ELF-1 (cell line): ENCODE measurements around the gene KNSTRN.

Experiments used
- DNase-seq: peaks from one replicate; pipeline ENCODE4 v3.0.0-alpha.2; 2016; ENCODE audit warnings: low read depth, low spot score

The KNSTRN gene

DNA sequence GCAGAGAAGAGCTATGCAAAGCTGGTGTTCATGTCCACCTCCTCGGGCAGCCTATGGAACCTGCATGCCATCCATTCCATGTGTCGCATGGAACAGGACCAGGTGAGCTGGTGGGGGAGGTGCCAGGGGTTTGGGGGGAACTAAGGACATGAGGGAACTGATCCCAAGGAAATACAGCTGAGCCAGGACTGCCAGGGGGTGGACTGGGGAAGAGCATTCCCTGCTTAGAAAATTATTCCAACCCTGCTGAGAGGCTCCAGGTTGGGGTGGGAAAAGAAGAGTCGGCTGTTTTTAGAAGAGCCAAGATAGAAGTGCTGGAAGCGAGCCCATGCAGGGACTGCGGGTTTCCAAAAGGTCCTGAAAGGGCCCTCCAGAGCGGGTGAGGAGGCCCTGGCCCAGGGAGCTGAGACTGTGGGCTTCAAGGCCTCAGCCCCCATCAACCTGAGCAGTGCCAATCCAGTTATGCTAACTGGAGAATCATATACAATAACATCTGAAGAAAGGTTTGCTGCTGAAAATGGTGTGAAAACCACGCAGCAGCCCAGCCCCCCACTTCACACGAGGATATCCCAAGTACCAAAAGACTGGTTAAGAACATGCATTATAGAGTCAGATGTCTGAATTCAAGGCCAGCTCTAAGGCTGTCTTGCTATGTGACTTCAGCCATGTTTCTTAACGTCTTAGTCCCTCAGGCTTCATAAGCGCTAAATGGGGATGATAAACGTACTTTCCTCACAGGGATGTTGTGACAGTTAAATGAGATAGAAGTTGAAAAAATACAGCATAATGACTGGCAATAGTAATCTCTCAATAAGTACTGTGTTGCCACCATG lies 16.7 kb upstream of the KNSTRN start:
- no peak for DNase-seq

DNA sequence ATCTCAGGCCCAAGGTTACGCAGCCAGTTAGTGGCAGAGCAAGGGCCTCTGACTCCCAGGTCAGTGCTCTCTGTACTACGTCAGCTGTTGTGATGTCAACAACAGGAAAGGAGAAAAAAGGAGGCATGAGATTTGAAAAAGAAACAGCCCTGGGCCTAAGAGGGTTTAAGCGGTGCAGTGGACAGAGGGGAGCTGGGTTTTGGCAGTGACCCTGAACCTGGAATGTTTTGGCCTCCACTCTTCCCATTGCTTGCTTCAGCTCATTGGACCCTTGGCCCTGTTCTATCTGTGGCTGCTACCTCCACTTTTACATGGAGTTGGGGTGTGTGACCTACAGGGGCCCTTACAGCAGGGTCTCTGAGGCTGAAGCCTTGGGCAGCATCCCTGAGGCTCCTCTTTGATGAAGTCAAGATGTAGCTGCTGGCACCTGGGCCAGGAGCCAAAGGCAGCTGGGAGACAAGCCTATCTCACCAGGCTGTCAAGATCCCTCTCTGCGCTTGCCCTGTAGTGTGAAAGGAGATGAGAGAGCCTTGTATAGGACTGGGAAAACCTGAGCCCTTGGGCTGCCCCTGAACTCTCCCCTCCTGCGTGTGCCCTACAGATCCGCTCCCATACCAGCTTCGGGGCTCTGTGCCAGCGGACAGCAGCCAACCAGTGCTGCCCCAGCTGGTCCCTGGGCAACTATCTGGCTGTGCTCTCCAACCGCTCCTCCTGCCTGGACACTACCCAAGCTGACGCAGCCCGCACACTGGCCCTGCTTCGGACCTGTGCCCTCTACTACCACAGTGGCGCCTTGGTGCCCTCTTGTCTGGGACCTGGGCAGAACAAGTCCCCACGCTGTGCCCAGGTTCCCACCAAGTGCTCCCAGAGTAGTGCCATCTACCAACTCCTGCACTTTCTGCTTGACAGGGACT lies 15.8 kb upstream of the KNSTRN start:
- no peak for DNase-seq

DNA sequence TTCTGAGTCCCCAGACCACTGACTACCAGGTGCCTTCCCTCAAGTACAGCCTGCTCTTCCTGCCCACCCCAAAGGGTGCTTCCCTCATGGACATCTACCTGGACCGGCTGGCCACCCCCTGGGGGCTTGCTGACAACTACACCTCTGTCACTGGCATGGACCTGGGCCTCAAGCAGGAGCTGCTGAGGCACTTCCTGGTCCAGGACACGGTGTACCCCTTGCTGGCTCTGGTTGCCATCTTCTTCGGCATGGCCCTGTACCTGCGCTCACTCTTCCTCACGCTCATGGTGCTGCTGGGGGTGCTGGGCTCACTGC lies 15.2 kb upstream of the KNSTRN start:
- peak; percentile 1 for DNase-seq

DNA sequence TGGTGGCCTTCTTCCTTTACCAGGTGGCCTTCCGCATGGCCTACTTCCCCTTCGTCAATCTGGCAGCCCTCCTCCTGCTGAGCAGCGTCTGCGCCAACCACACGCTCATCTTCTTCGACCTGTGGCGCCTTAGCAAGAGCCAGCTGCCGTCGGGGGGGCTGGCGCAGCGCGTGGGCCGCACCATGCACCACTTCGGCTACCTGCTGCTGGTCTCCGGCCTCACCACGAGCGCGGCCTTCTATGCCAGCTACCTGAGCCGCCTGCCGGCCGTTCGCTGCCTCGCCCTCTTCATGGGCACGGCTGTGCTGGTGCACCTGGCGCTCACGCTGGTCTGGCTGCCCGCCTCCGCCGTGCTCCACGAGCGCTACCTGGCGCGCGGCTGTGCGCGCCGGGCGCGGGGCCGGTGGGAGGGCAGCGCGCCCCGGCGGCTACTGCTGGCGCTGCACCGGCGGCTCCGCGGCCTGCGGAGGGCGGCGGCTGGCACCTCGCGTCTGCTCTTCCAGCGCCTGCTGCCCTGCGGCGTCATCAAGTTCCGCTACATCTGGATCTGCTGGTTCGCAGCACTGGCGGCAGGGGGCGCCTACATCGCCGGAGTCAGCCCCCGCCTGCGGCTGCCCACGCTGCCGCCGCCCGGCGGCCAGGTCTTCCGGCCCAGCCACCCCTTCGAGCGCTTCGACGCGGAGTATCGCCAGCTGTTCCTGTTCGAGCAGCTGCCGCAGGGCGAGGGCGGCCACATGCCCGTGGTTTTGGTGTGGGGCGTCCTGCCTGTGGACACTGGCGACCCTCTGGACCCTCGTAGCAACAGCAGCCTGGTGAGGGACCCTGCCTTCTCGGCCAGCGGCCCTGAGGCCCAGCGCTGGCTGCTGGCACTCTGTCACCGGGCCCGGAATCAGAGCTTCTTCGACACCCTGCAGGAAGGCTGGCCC lies 14.6 kb upstream of the KNSTRN start:
- DNase-seq = peak; percentile 96

DNA sequence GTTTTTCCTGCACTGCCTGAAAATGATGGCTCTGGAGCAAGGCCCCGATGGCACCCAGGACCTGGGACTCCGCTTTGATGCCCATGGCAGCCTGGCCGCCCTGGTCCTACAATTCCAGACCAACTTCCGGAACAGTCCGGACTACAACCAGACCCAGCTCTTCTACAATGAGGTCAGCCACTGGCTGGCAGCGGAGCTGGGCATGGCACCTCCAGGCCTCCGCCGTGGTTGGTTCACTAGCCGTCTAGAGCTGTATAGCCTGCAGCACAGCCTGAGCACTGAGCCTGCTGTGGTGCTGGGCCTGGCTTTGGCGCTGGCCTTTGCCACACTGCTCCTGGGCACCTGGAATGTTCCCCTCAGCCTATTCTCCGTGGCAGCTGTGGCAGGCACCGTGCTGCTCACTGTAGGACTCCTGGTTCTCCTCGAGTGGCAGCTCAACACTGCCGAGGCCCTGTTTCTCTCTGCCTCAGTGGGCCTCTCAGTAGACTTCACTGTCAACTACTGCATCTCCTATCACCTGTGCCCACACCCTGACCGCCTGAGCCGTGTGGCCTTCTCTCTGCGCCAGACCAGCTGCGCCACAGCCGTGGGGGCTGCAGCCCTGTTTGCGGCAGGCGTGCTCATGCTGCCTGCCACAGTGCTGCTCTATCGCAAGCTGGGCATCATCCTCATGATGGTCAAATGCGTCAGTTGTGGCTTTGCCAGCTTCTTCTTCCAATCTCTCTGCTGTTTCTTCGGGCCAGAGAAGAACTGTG lies 13.6 kb upstream of the KNSTRN start:
- peak; percentile 1 for DNase-seq

DNA sequence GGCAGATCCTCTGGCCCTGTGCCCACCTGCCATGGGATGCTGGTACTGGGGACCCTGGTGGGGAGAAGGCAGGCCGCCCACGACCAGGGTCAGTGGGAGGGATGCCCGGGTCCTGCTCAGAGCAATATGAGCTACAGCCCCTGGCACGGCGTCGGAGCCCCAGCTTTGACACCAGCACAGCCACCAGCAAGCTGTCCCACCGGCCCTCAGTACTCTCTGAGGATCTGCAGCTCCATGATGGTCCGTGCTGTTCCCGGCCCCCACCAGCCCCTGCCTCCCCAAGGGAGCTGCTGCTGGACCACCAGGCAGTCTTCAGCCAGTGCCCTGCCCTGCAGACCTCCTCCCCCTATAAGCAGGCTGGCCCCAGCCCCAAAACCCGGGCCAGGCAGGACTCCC lies 13.0 kb upstream of the KNSTRN start:
- no peak for DNase-seq

DNA sequence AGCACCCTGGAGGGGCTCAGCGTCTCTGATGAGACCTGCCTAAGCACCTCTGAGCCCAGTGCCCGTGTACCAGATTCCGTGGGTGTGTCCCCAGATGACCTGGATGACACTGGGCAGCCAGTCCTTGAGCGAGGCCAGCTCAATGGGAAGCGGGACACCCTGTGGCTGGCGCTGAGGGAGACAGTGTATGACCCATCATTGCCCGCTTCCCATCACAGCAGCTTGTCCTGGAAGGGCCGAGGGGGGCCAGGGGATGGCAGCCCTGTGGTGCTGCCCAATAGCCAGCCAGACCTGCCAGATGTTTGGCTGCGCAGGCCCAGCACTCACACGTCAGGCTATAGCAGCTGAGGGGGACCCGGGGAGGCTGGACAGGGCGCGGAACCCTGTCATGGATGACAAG lies 12.6 kb upstream of the KNSTRN start:
- DNase-seq = no peak

DNA sequence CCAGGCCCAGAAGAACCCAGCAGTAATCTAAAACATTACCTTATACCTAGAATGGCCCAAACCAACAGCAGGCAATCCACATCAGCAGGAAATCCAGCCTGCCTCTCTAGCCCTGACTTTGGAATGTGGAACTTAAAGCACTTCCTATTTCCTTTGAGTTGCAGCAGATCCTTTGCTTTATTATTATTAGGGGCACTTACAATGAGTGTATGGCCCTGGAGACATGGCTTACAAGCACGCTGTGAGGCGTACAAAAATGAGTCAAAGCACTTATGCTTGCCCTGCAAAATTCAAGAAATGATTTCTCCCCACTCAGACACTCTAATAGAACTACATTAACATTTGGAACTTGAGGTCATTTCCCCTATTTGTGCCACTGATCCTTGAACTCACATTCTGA lies 9.5 kb upstream of the KNSTRN start:
- DNase-seq = no peak

DNA sequence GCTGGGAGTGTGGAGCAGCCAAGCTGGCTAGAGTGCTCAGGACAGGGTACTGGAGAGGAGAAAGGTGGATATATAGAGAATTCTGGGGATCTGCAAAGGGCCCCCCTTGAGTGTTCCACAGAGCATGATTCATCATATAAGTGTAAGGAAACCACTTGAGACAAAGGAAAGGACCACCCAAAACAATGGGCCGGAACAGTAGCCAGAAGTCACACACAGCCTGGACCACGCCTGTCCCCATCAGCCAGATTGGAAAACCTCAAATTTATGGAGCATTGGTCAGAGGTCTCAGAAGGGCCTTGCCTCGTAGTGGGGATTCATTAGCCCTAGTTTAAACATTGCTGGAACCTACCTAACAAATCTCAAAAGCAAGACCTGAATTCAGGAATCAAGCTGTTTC lies 4.9 kb upstream of the KNSTRN start:
- DNase-seq = no peak

DNA sequence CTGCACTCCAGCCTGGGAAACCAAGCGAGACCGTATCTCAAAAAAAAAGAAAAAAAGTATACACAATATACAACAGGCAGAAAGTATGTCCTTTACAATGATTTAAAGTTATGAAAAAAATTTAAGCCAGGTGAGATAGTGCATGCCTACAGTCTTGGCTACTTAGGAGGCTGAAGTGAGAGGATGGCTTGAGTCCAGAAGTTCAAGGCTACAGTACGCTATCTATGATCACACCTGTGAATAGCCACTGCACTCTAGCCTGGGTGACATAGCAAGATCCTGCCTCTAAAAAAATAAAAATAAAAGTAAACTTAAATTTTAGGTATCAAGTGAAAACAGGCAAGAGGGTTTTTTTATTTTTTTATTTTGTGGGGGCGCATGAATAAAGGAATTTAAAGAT lies 3.1 kb upstream of the KNSTRN start:
- no peak for DNase-seq

DNA sequence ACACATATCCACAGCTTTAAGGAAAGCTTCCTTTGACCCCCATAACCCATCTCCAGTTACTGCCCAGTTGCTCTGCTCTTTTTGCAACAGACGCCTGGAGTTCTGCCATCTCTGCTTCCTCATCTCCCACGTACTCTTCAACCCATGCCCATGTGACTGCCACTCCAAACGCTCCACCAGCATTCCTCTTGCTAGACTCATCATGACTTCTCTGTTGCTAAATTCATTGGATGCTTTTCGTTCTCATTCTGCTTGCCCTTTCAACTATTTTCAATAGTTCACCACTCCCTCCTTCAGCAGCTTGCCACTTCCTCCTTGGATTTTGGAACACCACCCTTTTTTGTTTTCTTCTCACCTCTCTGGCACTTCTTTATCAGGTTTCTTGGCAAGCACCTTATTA lies 2.7 kb upstream of the KNSTRN start:
- no peak for DNase-seq

DNA sequence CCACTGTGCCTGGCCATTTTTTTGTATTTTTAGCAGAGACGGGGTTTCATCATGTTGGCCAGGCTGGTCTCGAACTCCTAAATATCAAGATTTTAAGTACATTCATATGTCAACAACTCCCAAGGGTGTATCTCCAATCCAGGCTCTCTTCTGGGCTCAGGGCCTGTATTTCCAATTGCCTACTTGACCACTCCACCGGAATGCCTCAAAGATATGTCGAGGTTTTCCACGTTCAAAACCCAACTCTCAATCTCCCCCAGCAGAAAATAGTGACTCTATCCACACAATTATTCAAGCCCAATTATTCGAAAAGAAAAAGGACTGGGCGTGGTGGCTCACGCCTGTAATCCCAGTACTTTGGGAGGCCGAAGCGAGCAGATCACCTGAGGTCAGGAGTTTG lies 1.9 kb upstream of the KNSTRN start:
- DNase-seq = no peak

DNA sequence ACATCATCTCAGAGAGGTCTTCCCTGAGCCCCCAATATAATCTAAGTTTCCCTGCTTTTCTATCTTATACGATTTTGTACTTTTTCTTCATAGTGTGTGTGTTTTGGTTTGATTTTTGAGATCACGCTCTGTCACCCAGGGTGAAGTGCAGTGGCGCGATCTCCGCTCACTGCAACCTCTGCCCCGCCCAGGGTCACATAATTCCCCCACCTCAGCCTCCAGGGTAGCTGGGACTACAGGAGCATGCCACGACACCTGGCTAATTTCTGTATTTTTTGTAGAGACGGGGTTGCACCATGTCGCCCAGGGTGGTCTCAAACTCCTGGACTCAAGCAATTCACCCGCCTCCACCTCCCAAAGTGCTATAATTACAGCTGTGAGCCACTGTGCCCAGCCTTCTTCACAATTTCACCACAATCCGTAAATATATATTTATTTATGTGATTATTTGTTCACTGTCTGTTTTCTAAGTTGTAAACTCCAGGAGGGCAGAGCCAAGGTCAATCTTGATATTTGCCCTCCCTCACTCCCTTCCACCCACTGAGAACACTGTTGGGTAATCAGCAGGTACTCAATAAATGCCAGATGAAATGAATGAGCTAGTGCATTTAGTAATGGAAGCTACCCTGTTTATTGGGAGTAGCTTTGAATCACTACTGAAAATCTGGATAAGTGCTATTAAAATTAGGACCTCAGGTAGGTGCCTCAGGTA lies 547 bp upstream of the KNSTRN start:
- no peak for DNase-seq

DNA sequence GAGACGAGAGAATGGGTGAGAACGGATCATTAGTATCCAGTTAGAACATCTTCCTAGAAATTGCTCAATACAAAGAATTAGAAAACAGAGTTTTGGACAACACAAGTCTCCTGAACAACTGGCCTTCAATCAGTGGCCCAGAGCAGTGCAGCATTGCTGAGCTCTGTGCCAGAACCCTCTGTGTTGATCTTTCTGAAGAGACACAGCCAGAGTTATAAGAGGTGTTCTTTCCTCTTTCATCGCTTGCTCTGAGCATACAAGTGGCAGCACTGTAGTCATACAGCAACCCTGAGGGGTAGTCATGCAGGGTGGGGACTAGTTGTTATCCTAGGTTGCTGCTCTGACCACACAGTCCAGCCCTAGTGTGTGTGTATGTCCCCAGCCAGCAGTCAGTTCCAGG lies 4.0 kb downstream of the KNSTRN start:
- no peak for DNase-seq

DNA sequence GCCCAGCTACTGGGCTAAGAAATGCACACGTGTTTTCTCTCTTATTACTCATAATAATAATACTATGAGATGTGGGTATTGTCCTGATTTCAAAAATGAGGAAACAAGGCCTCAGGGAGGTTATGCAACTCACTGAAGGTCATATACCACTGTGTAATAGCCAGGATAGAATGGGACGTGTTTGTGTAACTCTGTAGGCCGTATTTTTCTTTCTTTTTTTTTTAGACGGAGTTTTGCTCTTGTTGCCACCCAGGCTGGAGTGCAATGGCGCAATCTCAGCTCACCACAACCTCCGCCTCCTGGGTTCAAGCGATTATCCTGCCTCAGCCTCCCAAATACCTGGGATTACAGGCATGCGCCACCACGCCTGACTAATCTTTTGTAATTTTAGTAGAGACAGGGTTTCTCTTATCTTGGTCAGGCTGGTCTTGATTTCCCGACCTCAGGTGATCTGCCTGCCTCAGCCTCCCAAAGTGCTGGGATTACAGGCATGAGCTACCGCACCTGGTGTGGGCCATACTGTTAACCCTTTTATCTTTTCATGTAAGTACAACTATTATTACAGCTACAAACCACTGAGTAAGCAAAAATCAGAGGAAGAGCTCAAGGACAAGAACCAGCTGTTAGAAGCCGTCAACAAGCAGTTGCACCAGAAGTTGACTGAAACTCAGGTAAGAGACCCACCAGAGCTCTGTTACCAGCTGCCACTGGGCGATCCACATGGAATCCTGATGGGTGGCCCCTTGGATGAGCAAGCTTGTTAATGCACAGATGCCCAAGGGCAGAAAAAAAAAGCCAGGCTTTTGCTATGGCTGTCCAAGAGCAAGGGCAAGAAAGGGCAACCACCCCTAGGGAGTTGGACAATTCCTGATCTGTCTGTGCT lies 6.7 kb downstream of the KNSTRN start:
- no peak for DNase-seq

DNA sequence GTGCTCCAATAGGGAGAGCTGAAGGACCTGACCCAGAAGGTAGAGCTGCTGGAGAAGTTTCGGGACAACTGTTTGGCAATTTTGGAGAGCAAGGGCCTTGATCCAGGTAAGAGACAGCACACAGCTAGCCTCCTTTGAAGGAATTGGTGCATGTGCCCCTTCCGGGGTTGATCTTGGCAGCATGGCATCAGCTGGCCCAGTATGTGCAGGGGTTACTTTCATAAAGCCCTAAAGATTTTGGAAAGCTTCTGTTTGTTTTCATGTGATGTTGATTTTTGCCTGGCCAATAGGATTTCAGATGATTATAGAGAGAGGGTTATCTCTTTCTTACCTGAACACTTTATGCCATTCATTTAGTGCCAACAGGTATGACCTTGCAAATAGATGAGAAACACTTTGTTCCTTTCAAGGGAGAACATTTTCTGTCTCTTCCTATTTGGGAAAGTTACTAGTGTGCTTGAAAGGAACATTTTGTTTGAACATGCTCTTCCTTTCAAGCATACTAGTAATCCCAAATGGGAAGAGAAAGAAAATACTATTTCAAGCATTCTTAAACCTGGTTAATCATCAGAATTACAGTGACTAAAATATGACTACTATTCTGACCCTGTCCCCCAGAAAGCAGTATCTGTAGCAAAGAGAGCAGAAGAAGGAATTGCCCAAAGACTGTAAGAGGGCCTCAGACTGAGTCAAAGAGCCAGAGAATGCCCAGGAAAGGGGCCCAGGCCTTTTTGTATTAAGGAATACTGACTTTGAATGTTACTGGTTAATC lies 7.5 kb downstream of the KNSTRN start:
- no peak for DNase-seq

DNA sequence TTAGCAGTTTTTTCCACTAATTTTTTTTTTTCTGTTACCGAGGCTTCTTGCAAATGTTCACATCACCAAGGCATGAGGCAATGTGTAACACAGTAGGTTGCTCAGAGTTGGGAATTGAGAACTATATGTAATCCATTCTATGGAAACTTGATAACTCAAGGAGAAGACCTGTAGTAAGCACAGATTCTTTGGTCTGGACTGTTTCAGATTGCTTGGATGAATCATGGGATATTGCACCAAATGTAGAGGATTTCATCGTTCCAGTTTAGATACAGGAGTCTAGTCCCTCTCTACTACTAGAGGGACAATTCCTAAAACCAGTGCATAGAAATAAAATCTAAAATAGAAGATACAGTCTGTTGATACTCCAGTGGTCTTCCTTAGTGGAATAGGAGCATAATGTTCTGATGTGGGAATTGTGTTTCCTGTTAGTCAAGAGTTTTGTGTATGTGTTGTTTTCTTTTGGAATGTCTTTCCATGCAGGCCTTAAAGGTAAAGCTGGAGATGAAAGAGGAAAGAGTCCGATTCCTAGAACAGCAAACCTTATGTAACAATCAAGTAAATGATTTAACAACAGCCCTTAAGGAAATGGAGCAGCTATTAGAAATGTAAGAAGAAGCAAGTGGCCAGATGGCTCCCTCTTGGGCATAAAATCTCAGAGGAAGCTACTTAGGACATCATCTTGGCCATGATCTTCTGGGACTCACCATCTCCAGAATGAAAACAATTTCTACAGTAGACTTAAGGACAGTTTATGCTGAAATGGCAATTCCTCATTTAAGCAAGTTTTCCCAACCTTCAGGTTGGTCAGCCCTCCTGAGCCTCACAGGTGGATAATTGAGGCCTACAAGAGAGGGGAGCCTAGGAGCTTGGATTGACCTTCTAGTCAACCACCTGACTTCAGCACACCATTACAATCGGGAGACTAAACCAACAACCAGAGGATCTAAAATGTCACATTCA lies 10.7 kb downstream of the KNSTRN start:
- no peak for DNase-seq
